SU-DHL-6 (cell line): ENCODE measurements around the gene SBK1.

Source experiments
- H2AFZ ChIP-seq: fragments of 200-600 bp; sonication (generic); 2 replicates; pipeline ENCODE4 v1.6.1; 2014; ENCODE audit warnings: low read depth, mild to moderate bottlenecking, moderate library complexity, mixed read lengths, antibody characterized with exemption, low read length; ENCODE audit not compliant: severe bottlenecking
- H3F3A ChIP-seq: fragments of 200-600 bp; shearing (Covaris generic); 2 replicates; pipeline ENCODE4 v1.6.0; 2016; ENCODE audit warnings: antibody characterized with exemption, mild to moderate bottlenecking; ENCODE audit not compliant: insufficient read depth
- H3K27ac ChIP-seq: fragments of 200-600 bp; sonication (generic); 2 replicates; pipeline ENCODE4 v1.5.1; 2016; ENCODE audit warnings: low read depth, mild to moderate bottlenecking, low read length, moderate library complexity, mixed read lengths
- H3K27me3 ChIP-seq: fragments of 200-600 bp; sonication (generic), shearing (Covaris generic); 2 replicates; pipeline ENCODE4 v1.6.0; 2014; ENCODE audit warnings: mild to moderate bottlenecking, low read length
- H3K36me3 ChIP-seq: fragments of 200-600 bp; sonication (generic); 2 replicates; pipeline ENCODE4 v1.6.1; 2014; ENCODE audit warnings: mild to moderate bottlenecking, low read length, mixed read lengths
- H3K4me2 ChIP-seq: fragments of 300-600, 200-600 bp; shearing (Covaris generic), sonication (generic); 2 replicates; pipeline ENCODE4 v1.6.0; 2014; ENCODE audit warnings: low read length, low read depth, mild to moderate bottlenecking; ENCODE audit not compliant: poor library complexity, severe bottlenecking
- H3K4me3 ChIP-seq: fragments of 200-600 bp; sonication (generic); 2 replicates; pipeline ENCODE4 v1.5.1; 2014; ENCODE audit warnings: antibody characterized with exemption, low read length, mild to moderate bottlenecking, mixed read lengths; ENCODE audit not compliant: insufficient read depth, poor library complexity, severe bottlenecking
- H3K79me2 ChIP-seq: fragments of 200-600 bp; sonication (generic); 2 replicates; pipeline ENCODE4 v1.6.1; 2014; ENCODE audit warnings: mild to moderate bottlenecking, low read length, moderate library complexity; ENCODE audit not compliant: insufficient read depth
- H3K9ac ChIP-seq: fragments of 200-600 bp; sonication (generic); 2 replicates; pipeline ENCODE4 v1.7.0; 2014; ENCODE audit warnings: mild to moderate bottlenecking, low read length
- H3K9me2 ChIP-seq: fragments of 200-600 bp; sonication (generic); replicated peaks from 2 replicates; pipeline ENCODE4 v1.6.1; 2014; ENCODE audit warnings: low read length; ENCODE audit not compliant: insufficient read depth
- H3K9me3 ChIP-seq: fragments of 200-600 bp; sonication (generic); 2 replicates; pipeline ENCODE4 v1.6.1; 2014; ENCODE audit warnings: low read length, mixed read lengths; ENCODE audit not compliant: insufficient read depth
- H4K20me1 ChIP-seq: fragments of 200-600 bp; sonication (generic); 2 replicates; pipeline ENCODE4 v1.6.1; 2014; ENCODE audit warnings: low read depth, mild to moderate bottlenecking, antibody characterized with exemption, low read length, moderate library complexity, mixed read lengths
- EZH2phosphoT487 ChIP-seq: fragments of 200-600 bp; sonication (generic), shearing (Covaris generic); conservative IDR thresholded peaks from 2 replicates; pipeline ENCODE4 v1.6.1; 2018; ENCODE audit warnings: mild to moderate bottlenecking, antibody characterized with exemption, low read length, moderate library complexity, mixed read lengths
- TF ChIP-seq, protein P1 (sequence below): fragments of 200-600 bp; sonication (generic); IDR thresholded peaks from one replicate; pipeline ENCODE4 v1.5.1; 2017; ENCODE audit warnings: antibody characterized with exemption, mild to moderate bottlenecking, low read length, moderate library complexity; ENCODE audit not compliant: insufficient read depth, poor library complexity, severe bottlenecking

SBK1 gene

DNA sequence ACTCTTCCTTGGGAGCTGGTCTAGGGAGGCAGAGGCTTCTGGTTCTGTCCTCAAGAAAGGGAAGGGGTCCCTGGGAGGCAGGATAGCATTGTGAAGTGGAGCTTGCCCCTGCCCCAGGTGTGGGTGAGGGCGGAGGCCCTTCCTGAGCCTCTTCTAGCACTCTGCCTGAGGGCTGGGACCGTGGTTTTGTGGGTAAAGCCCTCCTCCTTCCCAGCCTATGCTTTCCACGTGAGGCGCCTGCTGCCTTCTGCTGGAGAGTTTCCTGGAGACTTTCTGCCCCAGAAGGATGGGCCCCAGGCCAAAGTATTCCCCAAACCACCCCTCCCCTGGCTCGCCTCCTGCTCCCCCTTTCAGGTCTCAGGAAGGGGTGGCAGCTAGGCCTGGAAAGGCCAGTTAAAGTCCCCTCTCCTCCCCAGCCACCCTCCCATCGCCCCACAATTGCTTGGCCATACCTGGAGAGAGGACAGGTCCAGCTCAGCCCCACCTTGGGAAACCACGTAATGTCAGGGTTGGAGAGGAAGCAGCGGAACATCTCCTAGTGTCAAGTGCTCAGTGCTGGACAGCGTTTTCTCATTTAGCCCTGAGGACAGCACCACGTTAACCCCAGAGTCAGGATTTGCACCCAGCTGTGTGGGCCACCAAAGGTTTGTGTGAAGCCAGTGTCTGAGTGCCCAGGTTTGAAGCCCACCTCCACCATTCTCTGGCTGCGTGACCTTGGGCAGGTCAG is 5.6 kb downstream of the SBK1 start:
- no peak overlapping the region for H3K4me2 ChIP-seq
- H3K27me3 ChIP-seq, result no peaks in the 10 kb centered on the region
- H4K20me1 ChIP-seq, result no peaks in the 10 kb centered on the region
- no peaks in the 10 kb centered on the region for H3K9me2 ChIP-seq
- H2AFZ ChIP-seq, result no peak overlapping the region
- no peak for TF ChIP-seq EZH2phosphoT487
- TF ChIP-seq, protein P1, sequence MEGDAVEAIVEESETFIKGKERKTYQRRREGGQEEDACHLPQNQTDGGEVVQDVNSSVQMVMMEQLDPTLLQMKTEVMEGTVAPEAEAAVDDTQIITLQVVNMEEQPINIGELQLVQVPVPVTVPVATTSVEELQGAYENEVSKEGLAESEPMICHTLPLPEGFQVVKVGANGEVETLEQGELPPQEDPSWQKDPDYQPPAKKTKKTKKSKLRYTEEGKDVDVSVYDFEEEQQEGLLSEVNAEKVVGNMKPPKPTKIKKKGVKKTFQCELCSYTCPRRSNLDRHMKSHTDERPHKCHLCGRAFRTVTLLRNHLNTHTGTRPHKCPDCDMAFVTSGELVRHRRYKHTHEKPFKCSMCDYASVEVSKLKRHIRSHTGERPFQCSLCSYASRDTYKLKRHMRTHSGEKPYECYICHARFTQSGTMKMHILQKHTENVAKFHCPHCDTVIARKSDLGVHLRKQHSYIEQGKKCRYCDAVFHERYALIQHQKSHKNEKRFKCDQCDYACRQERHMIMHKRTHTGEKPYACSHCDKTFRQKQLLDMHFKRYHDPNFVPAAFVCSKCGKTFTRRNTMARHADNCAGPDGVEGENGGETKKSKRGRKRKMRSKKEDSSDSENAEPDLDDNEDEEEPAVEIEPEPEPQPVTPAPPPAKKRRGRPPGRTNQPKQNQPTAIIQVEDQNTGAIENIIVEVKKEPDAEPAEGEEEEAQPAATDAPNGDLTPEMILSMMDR, result no peak
- no peak overlapping the region for H3K9ac ChIP-seq
- H3K79me2 ChIP-seq, result no peaks in the 10 kb centered on the region
- no peaks in the 10 kb centered on the region for H3K9me3 ChIP-seq
- H3K36me3 ChIP-seq, result no peaks in the 10 kb centered on the region
- no peak overlapping the region for H3K4me3 ChIP-seq
- H3K27ac ChIP-seq, result no peak overlapping the region
- H3F3A ChIP-seq, result no peaks in the 10 kb centered on the region

GRCh38 chr16:28298511-28298878 is 6.2 kb downstream of the SBK1 start:
- Histone ChIP-seq H3F3A (no peaks in the 10 kb centered on the region), H3K36me3 (no peaks in the 10 kb centered on the region), H3K9me2 (no peaks in the 10 kb centered on the region), H3K79me2 (no peaks in the 10 kb centered on the region), H3K27me3 (no peaks in the 10 kb centered on the region), H4K20me1 (no peaks in the 10 kb centered on the region), H3K9ac (no peak overlapping the region), H3K27ac (no peak overlapping the region), H3K4me3 (no peak overlapping the region), H3K4me2 (no peak overlapping the region), H3K9me3 (no peaks in the 10 kb centered on the region), H2AFZ (no peak overlapping the region)
- TF ChIP-seq, protein P1, result no peak
- TF ChIP-seq EZH2phosphoT487, result no peak

- TF ChIP-seq EZH2phosphoT487, result no peak
- TF ChIP-seq, protein P1, result no peak
- H3K27ac ChIP-seq, result no peak overlapping the region
- no peaks in the 10 kb centered on the region for H4K20me1 ChIP-seq
- no peak overlapping the region for H3K4me2 ChIP-seq
- no peaks in the 10 kb centered on the region for H3K27me3 ChIP-seq
- no peak overlapping the region for H3K9ac ChIP-seq
- no peak overlapping the region for H2AFZ ChIP-seq
- H3K9me2 ChIP-seq, result no peaks in the 10 kb centered on the region
- H3K36me3 ChIP-seq, result no peaks in the 10 kb centered on the region
- H3K79me2 ChIP-seq, result no peaks in the 10 kb centered on the region
- no peaks in the 10 kb centered on the region for H3F3A ChIP-seq
- H3K9me3 ChIP-seq, result no peaks in the 10 kb centered on the region
- no peak overlapping the region for H3K4me3 ChIP-seq
Measured at GRCh38 chr16:28300327-28300726, 8.0 kb downstream of the SBK1 start.
